NCI-H82 (cell line): Measurements from ENCODE around the gene PTPRCAP.
A peak's percentile ranks its signal among the peaks of the same experiment; 100 is the strongest.
"Not testable (repeated sequence)": the region's sequence is repeated elsewhere in the genome, so short reads cannot be mapped to it uniquely, and the experiment has no call there.

Experiments
- DNase-seq: peaks from one replicate; lab custom pipeline; 2025; lab: John Stamatoyannopoulos, UW

The PTPRCAP gene, protein sequence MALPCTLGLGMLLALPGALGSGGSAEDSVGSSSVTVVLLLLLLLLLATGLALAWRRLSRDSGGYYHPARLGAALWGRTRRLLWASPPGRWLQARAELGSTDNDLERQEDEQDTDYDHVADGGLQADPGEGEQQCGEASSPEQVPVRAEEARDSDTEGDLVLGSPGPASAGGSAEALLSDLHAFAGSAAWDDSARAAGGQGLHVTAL

DNA sequence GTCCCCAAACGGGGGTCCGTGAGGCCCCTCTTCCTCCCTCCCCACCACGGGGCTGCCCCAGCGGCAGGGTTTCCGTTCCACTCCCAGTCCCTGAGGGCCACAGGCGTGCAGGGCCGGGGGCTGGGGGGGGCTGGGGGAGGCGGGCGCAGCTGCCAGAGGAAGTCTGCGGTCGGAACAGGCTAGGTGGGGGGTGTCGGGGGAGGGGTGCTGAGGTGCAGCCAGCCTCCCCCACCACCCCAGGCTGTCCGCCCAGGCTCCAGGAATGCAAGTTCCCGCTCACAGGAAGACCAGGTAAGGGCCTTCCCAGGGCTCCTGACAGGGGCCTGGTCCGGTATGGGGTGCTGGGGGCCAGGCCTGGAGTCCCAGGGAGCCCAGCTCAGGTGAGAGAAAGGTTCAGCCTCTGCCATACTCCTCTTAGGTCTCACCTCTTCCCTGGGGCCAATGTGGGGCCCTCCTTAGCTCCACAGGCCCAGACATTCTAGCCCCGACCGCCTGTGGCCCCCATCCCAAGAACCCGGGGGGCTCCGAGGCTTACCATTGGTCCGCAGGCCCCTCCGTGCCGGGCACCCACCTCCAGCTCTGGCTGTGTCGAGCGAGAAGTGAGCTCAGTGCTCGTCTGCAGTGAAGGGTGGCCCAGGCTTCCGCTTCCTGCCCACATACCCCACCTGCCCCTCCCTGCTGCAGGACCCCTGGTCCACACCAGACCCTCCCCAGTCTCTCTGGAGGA, at the start of gene PTPRCAP:
TSS of gene PTPRCAP (minus strand) at position 601 of the 727 bp plus-strand sequence. CDS start at position 538, 63 bp downstream.
- DNase-seq: no peak

DNA sequence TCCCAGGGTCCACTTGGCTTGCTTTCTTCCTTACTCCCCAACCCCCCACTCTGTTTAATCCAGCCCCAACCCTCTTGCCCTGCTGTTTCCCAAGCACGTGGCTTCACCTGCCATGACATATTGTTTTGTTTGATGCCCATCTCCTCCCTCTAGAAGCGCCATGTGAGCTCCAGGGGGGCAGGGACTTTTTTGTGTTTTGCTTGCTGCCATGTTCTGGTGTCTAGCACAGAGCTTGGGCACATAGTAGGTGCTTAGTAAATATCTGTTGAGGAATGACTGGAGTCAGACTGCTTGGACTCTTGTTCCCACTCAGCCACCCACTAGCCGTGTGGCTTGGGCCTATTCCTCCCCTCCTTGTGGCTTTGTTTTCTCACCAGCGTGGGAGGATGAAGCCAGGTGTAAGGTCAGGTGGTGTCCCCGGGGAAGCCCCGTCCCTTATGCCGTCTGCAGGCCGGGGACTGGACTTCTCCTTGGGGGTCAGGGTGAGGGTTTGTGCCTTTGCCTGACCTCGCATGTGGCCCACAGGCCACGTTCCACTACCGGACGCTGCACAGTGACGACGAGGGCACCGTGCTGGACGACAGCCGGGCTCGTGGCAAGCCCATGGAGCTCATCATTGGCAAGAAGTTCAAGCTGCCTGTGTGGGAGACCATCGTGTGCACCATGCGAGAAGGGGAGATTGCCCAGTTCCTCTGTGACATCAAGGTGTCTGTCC, 49.2 kb upstream of the PTPRCAP start:
- no peak for DNase-seq

DNA sequence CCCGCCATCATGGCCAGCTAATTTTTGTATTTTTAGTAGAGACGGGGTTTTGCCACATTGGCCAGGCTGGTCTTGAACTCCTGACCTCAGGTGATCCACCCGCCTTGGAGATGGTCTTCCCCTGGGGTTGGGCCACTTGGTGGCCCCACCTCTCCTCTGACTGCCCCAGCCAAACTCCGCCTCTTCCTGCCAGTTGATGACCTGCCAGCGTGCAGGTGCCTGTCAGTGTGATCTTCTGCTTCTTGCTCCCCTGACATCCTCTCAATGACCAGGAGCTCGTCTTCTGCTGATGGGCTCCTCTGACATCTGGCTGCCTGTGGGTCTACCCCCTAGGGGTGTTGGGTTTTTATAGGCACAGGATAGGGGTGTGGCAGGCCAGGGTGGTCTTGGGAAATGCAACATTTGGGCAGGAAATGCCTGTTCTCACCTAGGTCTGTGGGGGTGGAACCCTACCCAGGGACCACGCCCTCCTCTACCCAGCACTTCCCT, 48.4 kb upstream of the PTPRCAP start:
- not testable (repeated sequence) for DNase-seq

DNA sequence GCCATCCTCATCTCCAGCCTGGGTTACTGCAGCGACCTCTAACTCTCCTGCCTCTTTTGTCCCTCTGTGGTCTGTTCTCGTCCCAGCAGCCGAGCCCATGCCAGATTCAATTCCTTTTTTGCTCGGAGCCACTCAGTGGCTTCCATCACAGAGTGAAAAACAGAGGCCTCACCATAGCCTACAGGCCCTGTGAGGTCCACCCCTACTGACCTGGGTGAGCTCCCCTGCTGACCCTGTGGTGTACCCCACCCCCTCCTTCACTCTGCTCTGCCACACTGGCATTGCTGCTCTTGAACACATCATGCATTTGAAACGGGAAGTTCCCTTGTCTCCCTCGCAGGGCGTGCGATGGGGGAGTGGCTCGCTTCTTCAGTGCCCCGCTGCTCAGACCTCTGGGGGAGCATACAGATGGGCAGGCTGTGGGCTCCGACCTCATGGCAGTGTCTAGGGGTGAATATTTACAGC, 47.4 kb upstream of the PTPRCAP start:
- DNase-seq: no peak

DNA sequence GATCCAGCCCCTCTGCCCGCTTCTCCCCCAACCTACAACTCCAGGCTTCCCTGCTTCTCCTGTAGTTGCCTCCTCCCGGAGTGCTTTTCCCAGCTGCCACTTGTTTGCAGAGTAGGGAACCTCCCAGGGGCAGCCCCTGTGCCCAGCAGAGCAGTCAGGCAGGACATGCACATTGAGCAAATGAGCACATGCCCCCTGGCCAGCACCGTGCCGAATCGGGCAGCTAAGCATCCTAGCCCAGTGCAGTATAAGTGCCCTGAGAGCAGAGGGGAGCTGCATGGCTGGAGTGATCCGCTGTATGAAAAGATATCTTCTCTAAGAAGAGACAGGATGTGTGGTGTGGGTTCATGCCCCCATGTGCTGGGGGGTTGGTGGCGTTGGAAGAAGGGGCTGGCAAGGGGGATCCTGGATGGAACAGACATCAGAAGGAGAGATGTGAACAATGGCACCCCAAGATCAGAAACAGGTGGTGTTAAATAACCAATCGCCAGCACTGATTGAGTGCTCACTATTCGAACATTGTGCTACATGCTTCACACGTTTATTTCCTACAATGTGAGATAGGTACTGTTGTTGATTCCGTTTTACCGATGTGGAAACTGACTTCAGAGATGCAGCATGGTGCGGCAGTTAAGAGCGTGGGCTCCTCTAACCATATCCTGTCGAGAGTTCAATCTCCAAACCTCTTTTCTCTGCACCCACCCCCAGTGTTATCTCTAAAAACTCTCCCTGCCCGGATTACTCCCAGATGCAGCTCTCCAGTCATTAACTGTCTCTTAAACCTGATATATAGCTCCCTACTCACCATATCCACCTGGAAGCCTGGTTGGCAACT, 46.6 kb upstream of the PTPRCAP start:
- no peak for DNase-seq

DNA sequence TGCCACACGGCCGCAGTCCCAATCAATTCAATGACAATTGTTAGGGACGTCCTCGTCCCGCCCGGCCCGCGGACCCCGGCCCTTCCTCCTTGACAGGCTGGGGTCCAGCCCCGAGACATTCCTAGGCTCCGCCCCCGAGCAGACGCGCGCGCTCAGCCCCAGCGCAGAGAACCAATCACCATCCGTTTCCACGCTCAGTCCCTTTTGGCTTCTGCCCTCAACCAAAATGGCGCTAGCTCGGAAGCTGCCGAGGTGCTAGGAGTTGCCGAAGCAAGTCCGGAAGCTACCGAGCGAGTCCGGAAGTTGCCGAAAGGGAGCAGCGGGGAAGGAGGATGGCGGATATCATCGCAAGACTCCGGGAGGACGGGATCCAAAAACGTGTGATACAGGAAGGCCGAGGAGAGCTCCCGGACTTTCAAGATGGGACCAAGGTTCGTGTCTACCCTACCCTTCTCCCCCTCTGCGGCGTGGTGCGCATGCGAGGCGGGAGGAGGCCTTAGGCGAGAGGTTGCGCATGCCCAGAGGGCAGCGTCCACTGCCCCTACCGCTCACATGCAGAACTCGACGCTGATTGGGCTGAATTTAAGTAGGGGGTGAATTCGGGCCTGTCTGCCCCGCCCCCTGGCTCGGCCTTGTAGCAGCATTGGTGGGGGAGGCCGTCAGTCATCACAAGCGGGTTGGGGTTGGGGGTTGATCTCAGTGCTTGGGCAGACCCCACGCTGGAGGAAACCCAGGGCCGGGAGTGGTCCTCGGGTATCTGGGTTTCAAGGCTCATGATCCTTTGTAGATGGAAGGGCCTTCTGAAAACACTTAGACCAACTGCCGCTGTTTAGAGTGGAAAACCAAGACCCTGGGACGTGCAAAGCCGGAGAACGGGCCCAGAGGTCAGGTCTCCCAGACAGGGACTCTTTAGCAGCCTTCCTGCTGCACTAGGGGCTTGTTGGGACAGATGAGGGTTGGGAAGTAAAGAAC, 45.6 kb upstream of the PTPRCAP start, which contains the start of gene AIP:
TSS of gene AIP (plus strand) at position 200 of the 972 bp plus-strand sequence. CDS start at position 333, 133 bp downstream.
- peak; percentile 97 for DNase-seq

DNA sequence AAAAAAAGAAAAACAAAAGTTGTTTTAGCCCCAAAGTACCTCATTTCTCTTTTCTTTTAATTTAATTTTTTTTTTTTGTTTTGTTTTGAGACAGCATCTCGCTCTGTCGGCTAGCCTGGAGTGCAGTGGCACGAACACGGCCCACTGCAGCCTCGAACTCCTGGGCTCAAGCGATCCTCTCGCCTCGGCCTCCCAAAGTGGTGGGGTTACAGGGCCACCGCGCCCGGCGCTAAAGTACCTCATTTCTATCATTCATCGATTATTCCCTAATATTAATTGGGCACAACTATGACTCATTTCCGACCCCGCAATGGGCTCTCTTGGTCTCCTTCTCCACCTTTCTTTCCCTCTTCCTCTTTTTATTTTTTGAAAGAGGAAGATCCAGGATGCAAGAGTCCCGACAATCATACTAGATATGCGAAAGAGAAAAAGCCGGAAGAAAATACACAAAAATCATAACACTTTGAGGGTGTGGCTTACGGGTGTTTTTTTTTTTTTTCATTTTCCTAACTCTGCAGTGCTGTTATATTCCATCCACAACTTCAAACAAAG, 44.9 kb upstream of the PTPRCAP start:
- DNase-seq: no peak

DNA sequence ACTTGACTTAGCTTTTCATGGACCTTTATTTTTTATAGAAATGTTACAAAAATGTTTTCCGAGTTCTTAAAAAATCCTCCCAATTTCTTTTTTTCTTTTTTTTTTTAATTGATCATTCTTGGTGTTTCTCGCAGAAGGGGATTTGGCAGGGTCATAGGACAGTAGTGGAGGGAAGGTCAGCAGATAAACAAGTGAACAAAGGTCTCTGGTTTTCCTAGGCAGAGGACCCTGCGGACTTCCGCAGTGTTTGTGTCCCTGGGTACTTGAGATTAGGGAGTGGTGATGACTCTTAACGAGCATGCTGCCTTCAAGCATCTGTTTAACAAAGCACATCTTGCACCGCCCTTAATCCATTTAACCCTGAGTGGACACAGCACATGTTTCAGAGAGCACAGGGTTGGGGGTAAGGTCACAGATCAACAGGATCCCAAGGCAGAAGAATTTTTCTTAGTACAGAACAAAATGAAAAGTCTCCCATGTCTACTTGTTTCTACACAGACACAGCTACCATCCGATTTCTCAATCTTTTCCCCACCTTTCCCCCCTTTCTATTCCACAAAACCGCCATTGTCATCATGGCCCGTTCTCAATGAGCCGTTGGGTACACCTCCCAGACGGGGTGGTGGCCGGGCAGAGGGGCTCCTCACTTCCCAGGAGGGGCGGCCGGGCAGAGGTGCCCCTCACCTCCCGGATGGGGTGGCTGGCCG, 40.0 kb upstream of the PTPRCAP start:
- DNase-seq: not testable (repeated sequence)

DNA sequence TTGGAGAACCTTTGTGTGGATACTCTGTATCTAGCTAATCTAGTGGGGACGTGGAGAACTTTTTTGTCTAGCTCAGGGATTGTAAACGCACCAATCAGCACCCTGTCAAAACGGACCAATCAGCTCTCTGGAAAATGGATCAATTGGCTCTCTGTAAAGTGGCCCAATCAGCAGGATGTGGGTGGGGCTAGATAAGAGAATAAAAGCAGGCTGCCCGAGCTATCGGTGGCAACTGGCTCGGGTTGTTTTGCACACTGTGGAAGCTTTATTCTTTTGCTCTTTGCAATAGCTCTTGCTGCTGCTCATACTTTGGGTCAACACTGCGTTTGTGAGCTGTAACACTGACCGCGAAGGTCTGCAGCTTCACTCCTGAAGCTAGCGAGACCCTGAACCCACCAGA, 39.2 kb upstream of the PTPRCAP start:
- DNase-seq: not testable (repeated sequence)

DNA sequence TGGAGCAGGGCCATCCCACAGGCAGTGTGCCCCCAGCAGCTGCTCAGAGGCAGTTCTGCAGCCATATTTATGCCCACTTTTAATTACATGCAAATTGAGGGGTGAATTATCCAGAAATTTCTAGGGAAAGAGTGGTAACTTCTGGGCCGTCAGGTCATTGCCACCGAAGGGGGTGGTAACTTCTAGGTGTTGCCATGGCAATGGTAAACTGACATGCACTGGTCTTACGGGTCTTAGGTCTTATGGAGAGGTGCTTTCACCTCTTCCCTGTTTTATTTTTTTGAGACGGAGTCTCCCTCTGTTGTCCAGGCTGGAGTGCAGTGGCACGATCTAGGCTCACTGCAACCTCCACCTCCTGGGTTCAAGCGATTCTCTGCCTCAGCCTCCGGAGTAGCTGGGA, 35.4 kb upstream of the PTPRCAP start:
- no peak for DNase-seq

DNA sequence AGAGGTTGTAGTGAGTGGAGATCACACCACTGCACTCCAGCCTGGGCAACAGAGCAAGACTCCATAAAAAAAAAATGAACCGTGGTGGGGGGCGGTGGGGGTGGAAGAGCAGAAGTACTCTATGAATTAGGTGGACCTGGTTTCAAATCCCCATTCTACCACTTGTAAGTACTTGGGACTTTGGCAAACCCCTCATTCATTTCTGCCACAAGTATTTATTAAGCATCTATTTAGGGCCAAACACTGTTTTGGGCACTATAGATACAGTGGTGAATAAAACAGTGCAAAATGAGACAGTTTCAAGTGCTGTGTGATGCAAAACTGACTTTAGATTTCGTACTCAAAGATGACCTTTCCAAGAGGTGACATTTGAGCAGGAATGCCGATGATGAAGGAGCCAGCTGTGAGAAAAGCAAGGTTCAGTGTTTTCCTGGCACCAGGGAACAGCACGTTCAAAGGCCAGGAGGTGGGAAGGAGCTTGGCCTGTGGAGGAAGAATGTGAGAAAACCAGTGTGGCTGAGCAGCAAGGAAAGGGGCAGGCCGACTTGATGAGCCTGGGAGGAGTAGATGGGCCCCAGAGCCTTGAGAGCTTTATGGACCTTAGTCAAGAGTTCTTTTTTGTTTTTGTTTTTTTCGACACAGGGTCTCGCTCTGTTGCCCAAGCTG, 33.0 kb upstream of the PTPRCAP start:
- no peak for DNase-seq

DNA sequence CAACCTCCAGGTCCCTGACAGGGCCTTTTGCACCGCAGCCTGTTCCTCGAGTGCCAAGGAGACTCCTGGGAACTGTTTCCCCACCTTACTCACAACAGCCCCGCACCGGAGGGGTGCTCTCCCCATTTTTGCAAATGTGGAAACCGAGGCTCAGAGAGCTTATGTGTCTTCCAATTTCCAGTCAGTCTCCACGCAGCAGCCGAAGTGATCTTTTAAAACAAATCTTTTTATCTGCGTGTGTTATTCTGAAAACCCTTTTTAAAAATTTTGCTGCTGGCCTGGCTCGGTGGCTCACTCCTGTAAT, 32.0 kb upstream of the PTPRCAP start:
- no peak for DNase-seq

DNA sequence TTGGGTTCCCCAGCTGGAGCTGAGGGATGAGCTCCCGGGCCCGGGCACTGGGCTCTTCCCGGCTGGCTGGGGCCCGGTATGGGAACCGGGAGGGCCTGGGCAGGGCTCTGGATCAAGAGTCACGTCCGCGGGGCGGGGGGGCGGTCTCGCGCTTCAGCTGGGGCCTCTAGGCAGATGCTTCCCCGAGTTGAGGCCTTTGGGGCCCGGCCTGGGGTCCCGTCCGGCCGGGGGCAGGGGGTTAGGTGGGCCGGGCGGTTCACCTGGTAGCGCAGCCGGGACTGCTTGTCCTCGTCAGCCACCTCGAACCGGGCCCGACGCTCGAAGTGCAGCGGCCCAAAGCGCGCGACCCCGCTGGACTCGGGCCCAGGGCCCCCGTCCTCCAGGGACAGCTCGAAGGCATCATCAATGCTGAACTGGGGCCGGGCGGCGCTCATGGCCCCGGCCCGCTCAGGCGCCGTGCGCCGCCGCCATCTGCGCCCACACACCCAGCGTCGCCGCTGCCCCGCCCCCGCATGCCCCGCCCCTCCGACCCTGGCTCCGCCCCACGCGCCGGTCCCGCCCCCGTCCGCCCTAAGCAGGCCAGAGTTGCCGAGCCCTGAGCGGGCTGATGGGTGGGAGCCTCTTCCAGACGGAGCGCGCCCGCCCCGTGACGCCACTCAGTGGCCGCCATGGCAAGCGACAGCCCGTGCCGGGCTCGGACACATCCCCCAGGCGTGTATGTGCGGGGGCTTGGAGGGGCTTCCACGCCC, 31.5 kb upstream of the PTPRCAP start, which contains the start of gene TMEM134:
TSS of gene TMEM134 (minus strand) at position 493 of the 749 bp plus-strand sequence. CDS start at position 434, 59 bp downstream.
- peak; percentile 94 for DNase-seq

DNA sequence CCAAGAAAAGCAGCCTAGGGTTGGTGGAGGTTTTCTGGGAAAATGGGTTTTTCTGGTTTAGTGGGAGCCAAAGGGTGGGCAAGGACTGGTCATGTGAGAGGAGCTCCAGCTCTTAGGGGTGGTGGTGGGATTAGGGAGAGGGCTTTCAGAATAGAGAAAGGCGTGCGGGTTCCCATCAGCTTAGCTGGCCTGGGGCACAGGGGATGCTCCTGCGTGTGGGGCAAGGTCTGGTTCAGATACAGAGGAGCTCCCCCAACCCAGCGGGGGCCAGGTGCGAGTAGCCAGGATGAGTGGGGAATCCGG, 30.9 kb upstream of the PTPRCAP start:
- peak; percentile 30 for DNase-seq

DNA sequence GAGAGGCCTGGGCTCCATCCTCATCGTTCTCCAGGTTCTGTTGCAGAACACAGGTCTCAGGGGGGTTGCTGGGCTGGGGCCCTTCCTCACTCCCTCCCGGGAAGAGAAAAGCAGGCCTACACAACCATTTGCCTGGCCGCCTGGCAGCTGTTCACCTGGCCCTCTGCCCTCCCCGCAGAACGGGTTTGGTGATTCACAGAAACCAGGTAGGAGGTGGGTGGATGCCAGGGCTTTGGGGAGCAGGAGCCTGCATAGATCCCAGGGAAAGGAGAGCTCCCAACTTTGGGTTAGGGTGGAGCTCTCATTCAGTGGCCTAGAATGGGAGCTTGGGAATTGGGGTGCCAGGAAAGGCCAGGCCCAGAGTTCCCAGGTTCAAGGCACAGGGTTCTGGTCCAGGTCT, 30.6 kb upstream of the PTPRCAP start:
- no peak for DNase-seq

DNA sequence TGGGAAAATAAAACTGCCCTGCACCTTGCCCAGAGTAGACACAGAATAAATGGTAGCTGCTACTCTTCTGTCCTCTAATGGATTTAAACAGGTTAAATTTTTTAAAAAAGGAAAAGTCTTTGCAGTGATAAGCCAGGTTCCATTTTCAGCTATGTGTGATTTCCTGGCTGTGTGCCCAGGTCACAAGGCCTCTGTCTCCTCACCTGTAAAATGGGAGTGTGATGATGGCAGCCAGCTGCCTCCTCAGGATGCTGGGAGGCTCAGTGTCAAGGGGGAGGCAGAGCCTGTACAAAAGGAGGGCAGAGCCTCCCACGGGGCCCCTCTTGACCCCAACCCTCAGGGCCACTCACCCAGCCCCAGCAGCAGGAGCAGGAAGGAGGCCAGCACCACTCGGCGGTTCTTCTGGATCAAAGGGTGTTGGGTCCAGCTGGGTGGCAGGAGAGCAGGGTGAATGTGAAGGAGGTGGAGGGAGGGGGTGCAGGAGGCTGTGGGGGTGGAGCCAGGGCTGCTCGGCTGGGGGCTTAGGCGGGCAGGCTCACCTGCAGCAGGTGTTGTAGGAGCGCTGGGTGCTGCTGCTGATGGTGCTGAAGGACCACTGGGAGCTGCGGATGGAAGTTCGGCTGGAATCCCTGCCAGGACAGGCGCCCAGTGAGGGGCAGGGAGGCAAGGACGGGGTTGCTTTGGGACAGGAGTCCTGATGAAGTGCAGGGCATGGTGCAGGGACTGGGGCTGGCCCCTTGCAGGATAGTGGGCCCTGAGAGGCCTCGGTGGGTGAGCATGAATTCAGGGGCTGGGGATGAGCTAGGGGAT, 29.7 kb upstream of the PTPRCAP start:
- no peak for DNase-seq

DNA sequence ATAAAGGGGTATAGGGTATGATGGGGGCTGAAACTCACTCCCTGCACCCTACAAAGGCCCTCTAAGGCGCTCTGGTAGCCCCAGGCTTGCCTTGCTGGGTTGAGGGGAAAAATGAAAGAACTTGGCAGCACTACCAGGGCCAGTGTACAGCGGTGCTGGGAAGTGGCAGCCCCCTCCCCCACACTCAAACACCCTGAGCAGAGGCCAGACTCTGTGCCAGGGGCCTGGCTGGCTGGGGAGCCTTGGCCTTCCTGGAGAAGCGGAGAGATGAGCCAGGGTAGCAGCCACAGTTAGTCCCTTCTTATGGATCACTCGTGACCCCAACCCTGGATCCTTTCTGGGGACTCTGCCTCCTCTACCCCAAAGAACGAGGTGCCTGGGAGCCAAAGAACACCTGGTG, 28.9 kb upstream of the PTPRCAP start:
- DNase-seq: no peak

DNA sequence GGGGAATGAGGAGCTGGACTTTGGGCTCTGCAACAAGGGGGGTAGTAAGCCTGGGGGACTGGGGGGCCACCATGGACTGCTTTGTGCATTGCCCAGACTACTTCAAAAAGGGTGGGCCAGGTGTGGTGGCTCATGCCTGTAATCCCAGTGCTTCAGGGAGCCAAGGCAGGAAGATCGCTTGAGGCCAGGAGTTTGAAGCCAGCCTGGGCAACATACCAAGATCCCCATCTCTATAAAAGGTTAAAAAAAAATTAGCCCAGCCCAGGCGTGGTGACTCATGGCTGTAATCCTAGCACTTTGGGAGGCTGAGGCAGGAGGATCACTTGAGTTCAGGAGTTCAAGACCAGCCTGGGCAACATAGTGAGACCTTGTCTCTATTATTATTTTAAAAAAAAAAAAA, 28.0 kb upstream of the PTPRCAP start:
- DNase-seq: not testable (repeated sequence)
